ENCODE results near the gene COPG1.

GRCh38 chr3:129321887-129322286 is 72.5 kb downstream of the COPG1 start:
- TF ChIP-seq POLR2AphosphoS5 (IDR thresholded peaks at IDR 0.05), result no peak
- no peak for TF ChIP-seq CTCF (IDR thresholded peaks at IDR 0.05)

All from upper lobe of left lung (tissue), 4 donors.